ENCODE data around the gene KANK3. TPM values are rescaled to one million over a fixed set of nuclear protein-coding genes. Genes with fewer than 3 reads are reported as not detected.

KANK3 gene
- total and polyA plus RNA-seq, 2 of the 8 experiments (the other 6 are each of a cell fraction or from before 2014, with no cell fraction given): 2.5 to 4.2 TPM

- no peak for TF ChIP-seq CHD7 (IDR thresholded peaks at IDR 0.05; ENCODE audit: insufficient replicate concordance, low read length)
These were observed 21.0 kb upstream of the KANK3 start, which contains the start of gene ANGPTL4 (continued) for GRCh38 chr19:8363803-8364771.
